GM19395 (cell line): ENCODE results near the gene APBB1.
"Not testable (repeated sequence)": the region's sequence is repeated elsewhere in the genome, so short reads cannot be mapped to it uniquely, and the experiment has no call there.

ENCODE experiments used
- ATAC-seq: cut with Tn5 transposase; IDR thresholded peaks from one replicate; pipeline ENCODE4 v1.9.1; 2021; ENCODE audit warnings: mild to moderate bottlenecking, moderate library complexity; ENCODE audit not compliant: unreplicated experiment

Gene APBB1

DNA sequence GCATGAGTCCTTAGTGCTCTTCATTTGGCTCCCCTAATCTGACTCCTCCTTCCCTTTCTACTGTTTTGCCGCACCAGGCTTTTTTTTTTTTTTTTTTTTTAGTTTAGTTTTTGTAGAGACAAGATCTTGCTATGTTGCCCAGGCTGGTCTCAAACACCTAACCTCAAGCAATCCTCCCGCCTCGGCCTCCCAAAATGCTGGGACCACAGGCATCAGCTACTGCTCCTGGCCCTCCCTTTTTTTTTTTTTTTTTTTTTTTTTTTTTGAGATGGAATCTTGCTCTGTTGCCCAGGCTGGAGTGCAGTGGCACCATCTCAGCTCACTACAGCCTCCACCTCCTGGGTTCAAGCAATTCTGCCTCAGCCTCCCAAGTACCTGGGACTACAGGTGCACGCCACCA lies 26.6 kb downstream of the APBB1 start:
- not testable (repeated sequence) for ATAC-seq

DNA sequence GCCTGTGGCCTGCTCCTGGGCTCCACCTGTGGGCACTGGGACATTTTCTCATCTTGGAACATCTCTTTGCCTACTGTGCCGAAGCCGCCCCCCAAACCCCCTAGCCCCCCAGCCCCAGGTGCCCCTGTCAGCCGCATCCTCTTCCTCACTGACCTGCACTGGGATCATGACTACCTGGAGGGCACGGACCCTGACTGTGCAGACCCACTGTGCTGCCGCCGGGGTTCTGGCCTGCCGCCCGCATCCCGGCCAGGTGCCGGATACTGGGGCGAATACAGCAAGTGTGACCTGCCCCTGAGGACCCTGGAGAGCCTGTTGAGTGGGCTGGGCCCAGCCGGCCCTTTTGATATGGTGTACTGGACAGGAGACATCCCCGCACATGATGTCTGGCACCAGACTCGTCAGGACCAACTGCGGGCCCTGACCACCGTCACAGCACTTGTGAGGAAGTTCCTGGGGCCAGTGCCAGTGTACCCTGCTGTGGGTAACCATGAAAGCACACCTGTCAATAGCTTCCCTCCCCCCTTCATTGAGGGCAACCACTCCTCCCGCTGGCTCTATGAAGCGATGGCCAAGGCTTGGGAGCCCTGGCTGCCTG lies 27.3 kb downstream of the APBB1 start:
- ATAC-seq, result no peak

DNA sequence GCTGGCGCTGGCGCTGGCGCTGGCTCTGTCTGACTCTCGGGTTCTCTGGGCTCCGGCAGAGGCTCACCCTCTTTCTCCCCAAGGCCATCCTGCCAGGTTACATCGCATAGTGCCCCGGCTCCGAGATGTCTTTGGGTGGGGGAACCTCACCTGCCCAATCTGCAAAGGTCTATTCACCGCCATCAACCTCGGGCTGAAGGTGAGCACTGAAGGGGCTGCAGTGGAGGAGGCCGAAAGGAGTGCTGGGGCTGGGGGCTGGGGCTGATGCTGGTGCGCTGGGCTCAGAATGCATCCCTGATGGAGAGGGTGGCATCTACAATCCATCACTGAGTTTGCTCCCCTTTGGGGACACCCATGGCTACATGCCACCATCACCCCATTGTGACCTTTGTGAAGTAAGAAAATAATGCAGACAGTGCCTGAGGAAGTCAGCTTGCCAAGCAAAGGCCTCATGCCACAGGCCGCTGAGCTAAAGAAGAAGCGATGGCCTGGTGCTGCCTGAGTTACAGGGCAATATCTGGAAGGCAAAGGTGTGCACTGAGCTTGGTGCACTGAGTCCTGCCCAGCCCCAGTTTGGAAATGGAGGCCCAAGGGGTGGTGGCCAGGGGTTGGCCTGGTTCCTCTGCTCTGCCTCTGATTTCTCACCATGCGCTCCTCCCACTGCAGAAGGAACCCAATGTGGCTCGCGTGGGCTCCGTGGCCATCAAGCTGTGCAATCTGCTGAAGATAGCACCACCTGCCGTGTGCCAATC lies 28.0 kb downstream of the APBB1 start:
- no peak for ATAC-seq

DNA sequence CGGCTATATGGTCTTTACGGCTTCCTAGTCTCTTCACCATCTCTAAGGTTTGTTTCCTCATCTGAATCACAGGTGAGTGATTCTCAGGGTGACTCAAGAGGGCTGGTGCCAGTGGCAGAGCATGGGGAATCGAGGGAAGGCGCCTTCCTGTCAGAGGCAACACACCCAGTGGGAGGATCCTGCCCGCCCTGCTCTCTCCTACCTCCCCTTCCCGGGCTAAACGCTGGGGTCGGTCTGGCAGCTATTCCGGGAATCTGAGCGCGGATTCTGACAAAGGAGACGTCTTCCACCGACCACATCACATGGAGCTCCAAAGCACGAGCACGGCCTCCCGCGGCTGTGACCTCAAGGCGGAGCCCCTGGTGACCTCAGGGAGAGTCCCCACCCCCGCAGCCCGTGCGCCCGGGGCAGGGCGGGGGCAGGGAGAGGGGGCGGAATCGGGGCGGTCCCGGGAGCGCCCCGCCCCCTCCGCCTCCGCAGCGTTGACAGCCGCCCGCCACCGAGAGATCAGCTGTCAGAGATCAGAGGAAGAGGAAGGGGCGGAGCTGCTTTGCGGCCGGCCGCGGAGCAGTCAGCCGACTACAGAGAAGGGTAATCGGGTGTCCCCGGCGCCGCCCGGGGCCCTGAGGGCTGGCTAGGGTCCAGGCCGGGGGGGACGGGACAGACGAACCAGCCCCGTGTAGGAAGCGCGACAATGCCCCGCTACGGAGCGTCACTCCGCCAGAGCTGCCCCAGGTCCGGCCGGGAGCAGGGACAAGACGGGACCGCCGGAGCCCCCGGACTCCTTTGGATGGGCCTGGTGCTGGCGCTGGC lies 28.8 kb downstream of the APBB1 start, which contains the start of gene SMPD1:
SMPD1 (plus strand) TSS at position 570 of the 813 bp plus-strand sequence; CDS start at position 695, 125 bp downstream.
- peak; percentile 96 for ATAC-seq

DNA sequence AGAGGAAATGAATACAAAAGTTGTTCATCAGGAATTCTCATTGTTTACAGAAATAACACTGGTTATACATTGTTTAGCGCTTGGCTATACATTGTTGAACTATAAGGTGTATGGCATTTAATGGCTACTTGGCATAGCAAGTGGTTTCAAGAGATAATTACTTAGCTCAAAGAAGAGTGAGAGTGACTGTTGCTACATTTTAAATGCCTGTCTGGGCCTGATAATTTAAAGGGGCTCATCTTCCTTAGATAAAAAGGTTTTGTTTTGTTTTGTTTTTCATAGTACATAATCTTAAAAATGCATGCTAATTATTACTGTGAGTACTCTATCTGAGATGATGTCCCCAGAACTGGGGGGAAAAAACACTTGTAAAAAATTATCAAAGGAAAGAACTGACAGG lies 30.1 kb downstream of the APBB1 start:
- ATAC-seq, result no peak

DNA sequence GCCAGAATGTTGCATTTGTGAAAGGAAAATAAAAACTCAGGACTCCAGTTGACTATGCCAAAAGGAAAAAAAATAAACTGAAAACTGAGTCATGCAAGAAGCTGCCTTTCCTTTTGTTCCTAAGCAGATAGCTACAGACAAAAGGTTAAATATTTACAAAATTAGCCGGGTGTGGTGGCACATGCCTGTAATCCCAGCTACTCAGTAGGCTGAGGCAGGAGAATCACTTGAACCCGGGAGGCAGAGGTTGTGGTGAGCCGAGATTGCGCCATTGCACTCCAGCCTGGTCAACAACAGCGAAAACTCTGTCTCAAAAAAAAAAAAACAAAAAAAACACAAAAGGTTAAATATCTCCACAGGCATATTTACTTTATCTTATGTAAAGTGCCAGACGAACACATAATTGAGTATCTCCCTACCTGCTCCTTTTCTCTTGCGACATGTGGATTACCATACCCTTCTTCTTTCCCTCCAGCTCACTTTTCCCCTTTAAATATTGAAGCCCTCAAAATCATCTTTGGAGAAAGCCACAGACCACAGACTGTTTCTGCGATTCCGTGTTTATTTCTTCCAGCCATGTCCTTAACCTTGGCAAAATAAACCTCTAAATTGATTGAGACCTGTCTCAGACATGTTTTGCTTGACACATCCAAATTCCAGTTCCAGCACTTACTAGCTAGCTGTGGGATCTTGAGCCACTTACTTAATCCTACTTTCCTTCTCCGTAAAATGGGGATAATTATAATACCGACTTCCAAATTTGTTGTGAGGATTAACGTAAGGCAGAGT lies 30.9 kb downstream of the APBB1 start:
- ATAC-seq, result no peak

DNA sequence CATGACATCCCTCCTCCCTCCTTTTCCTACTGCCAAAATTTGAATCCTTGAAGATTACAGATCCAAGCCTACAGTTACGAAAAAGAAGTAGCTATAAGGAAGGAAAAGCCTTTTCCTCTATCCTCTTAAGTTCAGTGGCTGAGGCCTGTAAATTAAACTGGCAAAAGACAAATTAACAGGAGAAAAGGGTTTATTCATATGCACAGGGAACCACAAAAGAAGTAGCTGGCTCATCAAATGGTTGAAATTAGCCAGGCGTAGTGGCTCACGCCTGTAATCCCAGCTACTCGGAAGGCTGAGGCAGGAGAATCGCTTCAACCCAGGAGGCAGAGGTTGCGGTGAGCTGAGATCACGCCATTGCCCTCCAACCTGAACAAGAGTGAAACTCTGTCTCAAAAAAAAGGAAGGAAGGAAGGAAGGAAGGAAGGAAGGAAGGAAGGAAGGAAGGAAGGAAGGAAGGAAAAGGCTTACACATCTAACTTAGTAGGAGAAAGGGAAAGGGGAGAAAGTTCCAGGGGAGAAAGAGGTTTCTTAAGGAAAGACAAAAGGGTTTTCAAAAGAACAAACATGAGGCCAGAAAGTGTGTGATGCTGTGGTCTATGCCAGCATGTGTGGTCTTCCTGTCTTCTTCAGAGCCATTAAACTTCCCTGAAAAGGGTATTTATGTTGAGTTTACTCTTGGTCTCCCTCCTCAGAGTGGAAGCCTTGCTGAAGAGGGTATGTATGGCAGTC lies 33.7 kb downstream of the APBB1 start:
- ATAC-seq, result no peak

DNA sequence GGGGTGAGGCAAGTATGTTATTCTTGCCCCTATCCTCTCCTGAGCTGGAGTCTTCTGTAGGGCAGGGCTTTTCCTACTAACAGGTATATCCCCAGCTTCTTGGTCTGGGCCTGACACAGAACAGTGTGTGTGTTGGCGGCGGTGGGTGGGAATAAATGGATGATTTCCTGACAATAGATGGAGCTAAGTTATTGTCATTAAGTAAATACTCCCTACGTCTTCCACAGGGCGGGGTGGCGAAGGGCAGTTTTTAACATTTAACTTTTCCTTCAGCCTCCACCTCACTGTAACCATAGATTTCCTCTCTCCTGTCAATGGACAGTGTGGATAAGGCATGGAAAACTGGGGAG lies 40.3 kb downstream of the APBB1 start:
- ATAC-seq, result no peak

DNA sequence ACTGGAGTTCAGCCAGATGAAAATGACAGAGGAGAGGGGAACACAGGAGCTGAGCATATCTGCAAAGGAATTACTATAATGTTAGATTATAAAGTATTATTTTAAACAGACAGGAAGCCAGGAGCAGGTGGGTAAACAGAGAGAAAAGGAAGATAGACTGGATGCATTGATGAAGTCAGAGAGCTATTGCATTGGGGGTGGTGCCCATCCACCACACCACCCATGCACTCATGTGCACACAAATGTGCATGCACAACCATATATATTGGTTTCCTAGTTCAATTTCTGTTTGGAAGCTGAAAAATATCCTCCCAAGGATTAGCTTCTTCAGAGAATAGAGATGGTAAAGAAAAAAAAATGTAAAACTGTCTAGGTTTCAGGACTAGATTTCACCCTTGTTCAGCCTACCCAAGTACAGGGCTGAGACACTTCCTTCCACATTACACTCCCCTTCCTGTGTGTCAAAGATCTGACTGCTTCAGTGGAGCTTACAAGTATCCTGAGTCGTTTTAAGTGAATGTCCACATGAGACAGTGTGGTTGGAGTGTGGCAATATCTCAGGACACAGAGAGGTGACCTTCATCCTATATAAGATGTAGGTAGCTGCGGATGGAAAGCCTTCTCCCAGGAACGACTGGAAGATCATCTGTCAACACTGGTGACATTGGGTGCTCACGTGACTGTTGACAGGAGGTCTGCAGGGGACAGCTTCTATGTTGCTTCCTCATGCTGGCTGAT lies 40.8 kb downstream of the APBB1 start:
- peak; percentile 68 for ATAC-seq

DNA sequence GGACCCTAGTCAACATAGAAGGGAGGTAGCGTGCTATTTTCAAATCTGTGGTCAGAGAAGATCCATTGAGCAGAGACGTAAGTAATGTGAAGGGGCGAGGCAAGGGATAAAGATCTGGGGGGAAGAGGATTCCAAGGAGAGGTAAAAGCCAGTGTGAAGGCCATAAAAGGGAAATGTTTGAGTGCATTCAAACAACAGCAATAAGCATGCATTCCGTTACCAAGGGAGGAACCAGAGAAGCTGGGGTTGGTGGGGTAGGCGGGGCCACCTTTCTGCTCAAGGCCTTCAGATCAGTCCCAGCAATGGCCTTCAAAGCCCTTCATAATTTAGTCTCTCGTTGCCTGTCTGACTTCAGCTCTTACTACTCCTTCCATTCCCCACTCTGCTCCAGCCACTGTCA lies 47.1 kb downstream of the APBB1 start:
- no peak for ATAC-seq

DNA sequence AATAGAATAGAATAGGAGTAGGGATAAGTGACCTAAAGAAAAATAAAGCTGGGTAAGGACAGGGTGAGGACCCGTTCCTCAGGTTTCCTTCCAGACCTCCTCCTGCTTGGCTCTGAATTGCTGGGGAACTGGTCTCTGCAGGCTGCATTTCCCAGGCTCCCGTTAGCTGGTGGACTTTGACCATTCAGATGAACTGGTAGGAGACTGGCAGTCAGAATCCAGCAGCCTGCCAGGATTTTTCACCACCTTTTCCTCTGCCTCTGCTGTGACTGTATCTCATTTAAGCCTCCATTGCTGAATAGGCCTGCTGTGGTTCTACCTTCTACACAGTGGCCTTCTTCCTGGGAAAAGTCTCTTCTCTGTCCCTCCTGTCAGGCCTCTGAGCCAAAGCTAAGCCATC lies 53.2 kb downstream of the APBB1 start:
- no peak for ATAC-seq

DNA sequence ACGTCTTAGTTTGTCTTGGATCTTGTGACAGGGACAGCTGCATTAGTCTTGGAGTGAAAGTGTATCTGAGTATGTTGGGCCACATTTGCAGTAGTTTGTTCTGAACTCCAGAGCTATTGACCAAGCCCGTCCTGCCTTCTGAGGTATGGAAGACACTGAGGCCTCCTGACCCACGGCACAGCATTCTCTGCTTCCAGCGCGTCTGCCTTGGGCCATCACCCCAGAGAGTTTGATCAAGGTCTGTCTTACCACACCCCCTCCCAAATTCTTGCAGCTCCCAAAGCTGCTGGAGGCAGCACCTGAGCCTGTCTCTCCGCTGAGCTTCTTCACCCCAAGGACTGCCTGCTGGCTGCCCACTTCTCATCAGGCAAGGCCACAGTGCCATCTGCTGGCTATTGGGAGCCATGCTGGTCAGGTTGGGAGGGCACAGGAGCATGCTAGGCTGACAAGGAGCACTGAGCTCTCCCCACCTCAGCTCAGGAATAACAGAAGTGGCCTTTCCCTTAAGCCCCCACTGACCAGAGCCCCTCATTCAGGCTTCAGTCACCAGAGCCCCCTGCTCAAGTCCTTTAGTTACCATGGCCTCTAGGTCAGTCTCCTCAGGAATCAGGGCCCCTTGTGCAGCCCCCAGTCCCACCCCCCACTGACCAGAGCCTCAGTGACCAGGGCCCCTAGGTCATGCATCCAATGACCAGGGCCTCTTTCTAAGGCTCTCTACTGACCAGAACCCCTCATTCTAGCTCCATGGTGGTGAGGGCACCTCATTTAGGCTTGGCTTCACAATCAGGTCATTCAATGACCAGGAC lies 55.8 kb downstream of the APBB1 start:
- ATAC-seq, result peak; percentile 87

DNA sequence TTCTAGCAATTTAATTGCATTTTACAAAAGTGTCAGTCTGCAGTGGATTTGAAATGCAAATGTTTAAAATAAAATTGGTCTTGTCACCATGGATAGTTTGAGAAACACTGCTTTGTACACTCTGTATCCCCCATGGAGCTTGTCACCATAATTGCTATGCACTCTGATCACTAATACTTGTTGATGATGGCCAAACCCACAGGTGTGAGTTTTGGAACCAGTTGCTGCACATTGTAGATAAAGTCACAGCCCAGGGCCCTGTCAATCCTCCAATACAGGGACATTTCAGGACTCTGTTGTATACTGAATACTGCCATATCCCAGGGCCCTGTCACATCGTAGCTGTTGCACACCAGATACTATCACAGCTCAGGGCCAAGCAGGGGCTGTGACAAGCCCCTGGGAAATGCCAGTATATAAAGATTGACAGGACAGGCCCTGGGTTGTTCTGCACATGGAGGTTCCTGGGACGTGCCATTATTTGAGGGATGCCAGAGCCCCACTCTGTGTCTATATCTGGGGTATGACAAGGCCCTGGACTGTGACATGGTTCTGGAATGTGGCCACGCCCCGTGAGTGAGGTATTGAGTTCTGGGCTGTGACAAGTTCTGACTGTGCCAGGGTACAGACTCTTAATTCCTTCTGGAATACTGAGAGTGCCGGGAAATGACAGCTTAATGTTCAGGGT lies 56.6 kb downstream of the APBB1 start:
- ATAC-seq, result no peak

DNA sequence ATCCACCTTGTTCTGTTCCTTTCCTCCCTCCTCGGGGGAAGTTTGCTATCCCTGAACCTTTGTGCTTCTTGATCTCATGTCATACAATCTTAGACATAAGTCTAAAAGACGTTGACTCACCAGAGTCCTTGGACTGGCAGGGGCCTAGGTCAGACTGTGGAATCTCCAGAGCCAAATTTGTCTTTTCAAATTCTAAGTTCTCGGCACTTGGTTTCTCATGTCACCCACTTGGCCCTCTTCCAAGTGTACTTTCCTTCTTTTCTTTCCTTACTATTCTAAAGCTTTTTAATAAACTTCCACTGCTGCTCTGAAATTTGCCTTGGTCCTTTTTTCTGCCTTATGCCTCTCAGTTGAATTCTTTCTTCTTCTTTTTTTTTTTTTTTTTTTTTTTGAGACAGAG lies 58.7 kb downstream of the APBB1 start:
- no peak for ATAC-seq

DNA sequence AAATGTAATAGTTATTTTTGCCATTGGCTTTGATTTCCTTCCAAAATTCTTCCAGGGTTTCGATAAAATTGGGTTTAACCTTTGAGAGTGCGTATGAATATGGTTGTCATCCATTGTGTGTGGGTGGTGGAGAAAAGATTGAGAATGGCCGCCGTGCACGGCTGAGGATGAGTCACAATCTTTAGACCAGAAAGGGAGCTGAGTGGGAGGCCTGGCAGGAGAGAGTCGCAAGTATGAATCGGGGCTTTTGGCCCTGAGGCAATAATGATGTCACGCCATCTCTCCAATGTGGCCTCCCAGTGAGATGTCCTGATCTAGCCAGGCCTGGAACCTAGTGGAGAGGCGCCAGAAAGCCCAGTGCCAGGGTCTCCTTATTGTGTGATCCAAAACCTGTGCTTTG lies 61.7 kb downstream of the APBB1 start:
- ATAC-seq, result no peak

DNA sequence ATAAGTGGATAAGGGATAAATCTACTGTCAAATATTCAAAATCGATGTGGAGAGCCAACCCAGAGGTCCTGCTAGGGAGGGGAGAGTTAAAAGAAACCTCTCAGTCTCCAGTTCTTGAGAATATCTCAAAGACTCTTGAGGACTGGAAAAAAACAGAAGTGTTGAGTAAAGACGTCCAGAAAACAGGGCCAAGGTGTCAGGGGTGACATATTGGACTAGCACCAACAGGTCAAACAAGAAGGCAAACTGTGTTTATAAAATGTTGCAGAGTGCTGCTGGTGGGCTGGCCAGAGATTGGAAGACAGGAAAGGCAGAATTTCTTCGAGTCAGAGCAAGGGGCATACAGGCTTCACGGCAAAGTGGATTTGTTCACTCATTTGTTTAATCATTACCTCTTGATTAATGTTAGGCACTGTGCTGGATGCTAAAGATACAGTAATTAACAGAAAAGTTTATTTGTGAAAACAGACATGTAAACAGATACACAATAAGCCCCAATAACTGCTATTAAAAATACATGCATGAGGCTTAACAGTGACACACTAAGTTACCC lies 62.3 kb downstream of the APBB1 start:
- no peak for ATAC-seq

DNA sequence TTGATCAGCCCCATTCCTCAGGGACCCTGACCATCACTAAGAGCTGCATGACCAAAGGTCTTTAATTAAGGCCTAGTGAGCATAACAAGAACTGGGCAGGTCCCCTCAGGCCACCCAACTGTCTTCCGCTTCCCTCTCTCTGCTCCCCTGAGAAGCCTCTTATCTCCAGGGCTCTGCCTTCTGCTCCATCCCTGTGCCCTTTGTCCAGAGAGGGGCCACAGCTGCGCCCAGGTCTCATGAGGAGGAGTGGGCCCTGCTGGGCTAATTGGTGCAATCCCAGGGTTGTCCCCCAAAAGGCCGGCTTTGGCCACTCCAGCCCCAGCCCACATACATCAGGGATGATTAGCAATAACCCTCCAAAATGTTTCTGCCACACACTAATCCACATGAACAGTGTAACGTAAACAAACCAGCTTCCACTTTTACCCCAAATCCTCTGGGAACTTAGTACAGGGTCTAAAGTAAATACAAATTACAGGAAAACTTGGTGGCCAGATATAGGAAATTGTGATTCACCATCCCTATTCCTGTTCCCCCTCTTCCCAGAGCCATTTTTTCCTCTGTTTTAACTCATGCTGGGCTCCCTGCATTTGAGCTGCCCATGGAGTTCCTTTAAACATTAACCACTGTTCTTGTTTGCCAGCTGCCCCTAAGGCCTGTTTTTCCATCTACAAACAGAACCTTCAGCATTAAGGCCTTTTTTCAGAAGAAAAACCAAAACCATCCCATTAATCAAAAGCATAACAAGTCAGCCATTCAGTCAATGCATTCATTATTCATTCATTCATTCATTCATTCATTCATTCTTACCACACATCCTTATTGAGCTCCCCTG lies 64.0 kb downstream of the APBB1 start:
- ATAC-seq, result no peak
